ACC112 (cell line): ENCODE measurements around the gene XPNPEP2.

Experiments used
- H2AFZ ChIP-seq: fragments of 200-600 bp; sonication (generic); one replicate; pipeline ENCODE4 v1.6.0; 2017; ENCODE audit warnings: antibody characterized with exemption, low read length; ENCODE audit not compliant: unreplicated experiment
- H3K27ac ChIP-seq: fragments of 200-600 bp; sonication (generic); 2 replicates; pipeline ENCODE4 v1.5.1; 2014; ENCODE audit warnings: low read depth, mild to moderate bottlenecking, antibody characterized with exemption, low read length, moderate library complexity
- H3K27me3 ChIP-seq: fragments of 200-600 bp; sonication (generic); 2 replicates; pipeline ENCODE4 v1.6.1; 2014; ENCODE audit warnings: mild to moderate bottlenecking, antibody characterized with exemption, low read length, moderate library complexity, mixed read lengths; ENCODE audit not compliant: insufficient read depth
- H3K36me3 ChIP-seq: fragments of 200-600 bp; sonication (generic); 2 replicates; pipeline ENCODE4 v1.6.1; 2016; ENCODE audit warnings: mild to moderate bottlenecking, antibody characterized with exemption, low read length, moderate library complexity, mixed read lengths; ENCODE audit not compliant: insufficient read depth
- H3K4me1 ChIP-seq: fragments of 200-600 bp; sonication (generic); one replicate; pipeline ENCODE4 v1.6.1; 2016; ENCODE audit warnings: low read length, mixed read lengths; ENCODE audit not compliant: insufficient read depth, unreplicated experiment, control insufficient read depth
- H3K4me3 ChIP-seq: fragments of 200-600 bp; sonication (generic); 2 replicates; pipeline ENCODE4 v1.5.1; 2014; ENCODE audit warnings: mild to moderate bottlenecking, low read depth, low read length
- H3K79me2 ChIP-seq: fragments of 200-600 bp; sonication (generic); one replicate; pipeline ENCODE4 v1.6.0; 2016; ENCODE audit warnings: low read length; ENCODE audit not compliant: control insufficient read depth, unreplicated experiment, insufficient read depth

Gene XPNPEP2

GRCh38 chrX:129768186-129768585, 29.4 kb downstream of the XPNPEP2 start:
- Histone ChIP-seq H3K4me3 (no peak overlapping the region), H3K4me1 (no peaks in the 10 kb centered on the region), H3K27me3 (no peaks in the 10 kb centered on the region), H3K36me3 (no peaks in the 10 kb centered on the region), H2AFZ (no peak overlapping the region), H3K27ac (no peak overlapping the region), H3K79me2 (no peaks in the 10 kb centered on the region)

- Histone ChIP-seq H3K4me1 (no peaks in the 10 kb centered on the region), H3K79me2 (no peaks in the 10 kb centered on the region), H3K4me3 (no peak overlapping the region), H3K27me3 (no peaks in the 10 kb centered on the region), H2AFZ (no peak overlapping the region), H3K36me3 (no peaks in the 10 kb centered on the region), H3K27ac (no peak overlapping the region)
Measured at GRCh38 chrX:129768586-129769466, 30.0 kb downstream of the XPNPEP2 start.

- Histone ChIP-seq H3K27ac (no peak overlapping the region), H3K4me3 (no peak overlapping the region), H3K4me1 (no peaks in the 10 kb centered on the region), H2AFZ (no peak overlapping the region), H3K79me2 (no peaks in the 10 kb centered on the region), H3K27me3 (no peaks in the 10 kb centered on the region), H3K36me3 (no peaks in the 10 kb centered on the region)
Measured at GRCh38 chrX:129769467-129770154, 30.8 kb downstream of the XPNPEP2 start.

- Histone ChIP-seq H3K36me3 (no peaks in the 10 kb centered on the region), H3K4me1 (no peaks in the 10 kb centered on the region), H3K79me2 (no peaks in the 10 kb centered on the region), H2AFZ (no peak overlapping the region), H3K4me3 (no peak overlapping the region), H3K27ac (no peak overlapping the region), H3K27me3 (no peaks in the 10 kb centered on the region)
Measured at GRCh38 chrX:129771266-129771995, 32.7 kb downstream of the XPNPEP2 start.

- Histone ChIP-seq H3K36me3 (no peaks in the 10 kb centered on the region), H3K4me3 (no peak overlapping the region), H3K4me1 (no peaks in the 10 kb centered on the region), H2AFZ (no peak overlapping the region), H3K27ac (no peak overlapping the region), H3K27me3 (no peaks in the 10 kb centered on the region), H3K79me2 (no peaks in the 10 kb centered on the region)
Measured at GRCh38 chrX:129772796-129773431, 34.1 kb downstream of the XPNPEP2 start.

- Histone ChIP-seq H2AFZ (no peak overlapping the region), H3K79me2 (no peaks in the 10 kb centered on the region), H3K36me3 (no peaks in the 10 kb centered on the region), H3K4me1 (no peaks in the 10 kb centered on the region), H3K4me3 (no peak overlapping the region), H3K27me3 (no peaks in the 10 kb centered on the region), H3K27ac (no peak overlapping the region)
Measured at GRCh38 chrX:129773649-129774458, 35.1 kb downstream of the XPNPEP2 start.

- no peaks in the 10 kb centered on the region for H3K36me3 ChIP-seq
- no peaks in the 10 kb centered on the region for H3K4me1 ChIP-seq
- no peak overlapping the region for H3K4me3 ChIP-seq
- H3K79me2 ChIP-seq = no peaks in the 10 kb centered on the region
- no peak overlapping the region for H3K27ac ChIP-seq
- H3K27me3 ChIP-seq = no peaks in the 10 kb centered on the region
- no peak overlapping the region for H2AFZ ChIP-seq
Measured at GRCh38 chrX:129777218-129778030, 38.6 kb downstream of the XPNPEP2 start.

GRCh38 chrX:129779086-129779672, 40.4 kb downstream of the XPNPEP2 start:
- Histone ChIP-seq H3K4me3 (no peak overlapping the region), H3K79me2 (no peaks in the 10 kb centered on the region)

GRCh38 chrX:129779747-129780146, 41.0 kb downstream of the XPNPEP2 start, which contains the start of gene SASH3:
SASH3 (plus strand) TSS chrX:129779949; CDS start chrX:129780098, 149 bp downstream.
- Histone ChIP-seq H2AFZ (no peak within 1 kb of the TSS), H3K27me3 (no peaks in the 10 kb centered on the region), H3K4me3 (no peak within 1 kb of the TSS), H3K4me1 (no peaks in the 10 kb centered on the region), H3K36me3 (no peaks in the 10 kb centered on the region), H3K27ac (no peak within 1 kb of the TSS), H3K79me2 (no peaks in the 10 kb centered on the region)

More at GRCh38 chrX:129779086-129779672, 40.4 kb downstream of the XPNPEP2 start:
- no peak overlapping the region for H3K27ac ChIP-seq
- H2AFZ ChIP-seq = no peak overlapping the region
- no peaks in the 10 kb centered on the region for H3K36me3 ChIP-seq
- no peaks in the 10 kb centered on the region for H3K4me1 ChIP-seq
- H3K27me3 ChIP-seq = no peaks in the 10 kb centered on the region
